Measurements from ENCODE around the gene LHX2.

DNA sequence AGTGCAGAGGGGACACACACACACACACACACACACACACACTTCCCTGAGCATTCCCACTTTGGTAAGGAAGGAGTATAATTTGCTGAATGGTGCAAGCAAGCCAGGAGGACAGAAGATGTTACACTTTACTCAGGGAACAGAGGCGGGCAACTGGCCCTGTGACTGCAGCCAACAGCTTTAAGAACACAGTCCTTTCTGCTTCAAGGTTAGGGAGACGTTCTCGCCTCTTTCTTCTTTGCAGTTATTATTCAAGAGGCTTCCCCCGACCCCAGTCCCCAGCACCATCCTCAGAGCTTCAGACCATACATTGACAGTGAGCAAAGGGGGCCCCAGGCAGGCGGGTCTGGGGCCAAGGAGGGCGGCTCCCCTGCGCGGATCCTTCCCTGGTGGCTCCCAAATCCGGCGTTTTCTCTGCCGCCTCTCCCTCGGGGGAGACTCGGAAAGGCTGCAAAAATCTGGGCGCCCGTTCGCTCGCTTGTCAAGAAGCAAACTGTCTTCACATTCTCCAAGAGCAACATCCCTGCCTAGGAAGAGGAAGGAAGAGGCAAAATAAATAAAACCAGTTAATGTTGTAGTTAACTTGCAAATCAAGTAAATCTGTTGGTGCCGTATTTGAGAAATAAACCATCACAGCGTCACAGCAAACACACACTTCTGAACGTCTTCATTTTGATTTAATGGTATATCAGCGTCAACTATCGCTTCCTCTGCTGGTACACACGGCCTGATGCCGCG lies 3.8 kb upstream of the LHX2 start:
- TF ChIP-seq CTCF (IDR thresholded peaks at IDR 0.05; ENCODE audit: poor library complexity): no peak
- TF ChIP-seq EZH2phosphoT487 (IDR thresholded peaks at IDR 0.05; ENCODE audit: low read depth, severe bottlenecking, unreplicated experiment): peak; percentile 49
